ENCODE data around the gene TOMM70. TPM values are rescaled to one million over a fixed set of nuclear protein-coding genes. Genes with fewer than 3 reads are reported as not detected.

Gene TOMM70
- total and polyA plus RNA-seq, 2 of the 13 experiments (the other 11 are each of a cell fraction or from before 2014, with no cell fraction given), result 27.0 to 77.2 TPM

- no peak for TF ChIP-seq ZNF576 (CRISPR knock-in tag; IDR thresholded peaks at IDR 0.05)
- TF ChIP-seq TFE3 (CRISPR knock-in tag; IDR thresholded peaks at IDR 0.05), result peak; percentile 79
- no peak for TF ChIP-seq KAT2B (IDR thresholded peaks at IDR 0.05; ENCODE audit: borderline replicate concordance, low read depth, low read length)
- TF ChIP-seq TARDBP (CRISPR knock-in tag; IDR thresholded peaks at IDR 0.05), result 0 out of 2 replicates have a peak, but pooled peaks have one; percentile 40
- TF ChIP-seq ZNF383 (CRISPR knock-in tag; IDR thresholded peaks at IDR 0.05; ENCODE audit: borderline replicate concordance), result no peak
- peak; percentile 16; the same call in 1 of the 2 replicates for TF ChIP-seq TCF7 (IDR thresholded peaks at IDR 0.05; ENCODE audit: low read depth)
- no peak for TF ChIP-seq MYNN (CRISPR knock-in tag; IDR thresholded peaks at IDR 0.05; ENCODE audit: low read depth)
- no peak for TF ChIP-seq ZNF788 (CRISPR knock-in tag; IDR thresholded peaks at IDR 0.05; ENCODE audit: borderline replicate concordance)
- TF ChIP-seq, protein P1, sequence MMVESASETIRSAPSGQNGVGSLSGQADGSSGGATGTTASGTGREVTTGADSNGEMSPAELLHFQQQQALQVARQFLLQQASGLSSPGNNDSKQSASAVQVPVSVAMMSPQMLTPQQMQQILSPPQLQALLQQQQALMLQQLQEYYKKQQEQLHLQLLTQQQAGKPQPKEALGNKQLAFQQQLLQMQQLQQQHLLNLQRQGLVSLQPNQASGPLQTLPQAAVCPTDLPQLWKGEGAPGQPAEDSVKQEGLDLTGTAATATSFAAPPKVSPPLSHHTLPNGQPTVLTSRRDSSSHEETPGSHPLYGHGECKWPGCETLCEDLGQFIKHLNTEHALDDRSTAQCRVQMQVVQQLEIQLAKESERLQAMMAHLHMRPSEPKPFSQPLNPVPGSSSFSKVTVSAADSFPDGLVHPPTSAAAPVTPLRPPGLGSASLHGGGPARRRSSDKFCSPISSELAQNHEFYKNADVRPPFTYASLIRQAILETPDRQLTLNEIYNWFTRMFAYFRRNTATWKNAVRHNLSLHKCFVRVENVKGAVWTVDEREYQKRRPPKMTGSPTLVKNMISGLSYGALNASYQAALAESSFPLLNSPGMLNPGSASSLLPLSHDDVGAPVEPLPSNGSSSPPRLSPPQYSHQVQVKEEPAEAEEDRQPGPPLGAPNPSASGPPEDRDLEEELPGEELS (CRISPR knock-in tag; IDR thresholded peaks at IDR 0.05), result peak; percentile 78
- peak; percentile 80 for TF ChIP-seq ZNF18 (CRISPR knock-in tag; IDR thresholded peaks at IDR 0.05; ENCODE audit: insufficient replicate concordance)
- TF ChIP-seq ZIK1 (CRISPR knock-in tag; IDR thresholded peaks at IDR 0.05; ENCODE audit: borderline replicate concordance, low read depth), result no peak
- TF ChIP-seq HNF1A (IDR thresholded peaks at IDR 0.05; ENCODE audit: low read depth), result no peak
- no peak for TF ChIP-seq HNF1A (CRISPR knock-in tag; IDR thresholded peaks at IDR 0.05; ENCODE audit: borderline replicate concordance)
- TF ChIP-seq ZNF180 (CRISPR knock-in tag; IDR thresholded peaks at IDR 0.05; ENCODE audit: borderline replicate concordance, low read depth), result no peak
- TF ChIP-seq ZNF230 (CRISPR knock-in tag; IDR thresholded peaks at IDR 0.05), result no peak
- TF ChIP-seq IKZF1 (IDR thresholded peaks at IDR 0.05), result no peak
- no peak for TF ChIP-seq PHF20 (CRISPR knock-in tag; IDR thresholded peaks at IDR 0.05)
Observed at GRCh38 chr3:100411091-100411982, 10.4 kb upstream of the TOMM70 start (continued).
